Mucosa of descending colon (tissue), 3 donors: Measurements from ENCODE around the gene KLF15. TPM values are rescaled to one million over a fixed set of nuclear protein-coding genes. Genes with fewer than 3 reads are reported as not detected.

Source experiments
- ATAC-seq: fragments of 200-7000 bp; cut with Tn5 transposase; one replicate; pipeline ENCODE4 v1.9.1; 2020; ENCODE audit warnings: mild to moderate bottlenecking, moderate library complexity
- DNase-seq, 3 donors: peaks; one replicate each; pipeline ENCODE4 v3.0.0-alpha.2; 2020
- H3K36me3 ChIP-seq: fragments of 200-600 bp; one replicate; pipeline ENCODE4 v1.8.0; 2021; ENCODE audit warnings: low read depth, mild to moderate bottlenecking
- H3K4me1 ChIP-seq: fragments of 200-600 bp; one replicate; pipeline ENCODE4 v1.8.0; 2021; ENCODE audit warnings: low read depth, mild to moderate bottlenecking
- H3K4me3 ChIP-seq: fragments of 200-600 bp; one replicate; pipeline ENCODE4 v1.8.0; 2021; ENCODE audit warnings: mild to moderate bottlenecking
- H3K9me3 ChIP-seq: fragments of 200-600 bp; one replicate; pipeline ENCODE4 v1.8.0; 2021; ENCODE audit warnings: mild to moderate bottlenecking
- intact Hi-C, 2 donors: fragments of 100-400 bp; cut with DNase I in 1 of 2; cut with micrococcal nuclease in 1 of 2; formaldehyde crosslinking; loops; one replicate each; pipeline versions ENCODE4 v1.11.0 to v1.11.1; 2022; cut with DNase I, micrococcal nuclease
- total RNA-seq, 3 donors: library from RNA; stranded (reverse); fragmentation: NEBNext Ultra II Directional in 2 of 3; extraction: Animal tissue kit (Norgen Biotek cat#: 25700) in 2 of 3; gene quantifications; one replicate each; pipeline versions ENCODE4 v1.2.1 to v1.2.4, GENCODE V29; 2021 to 2023
- TF ChIP-seq, protein P1 (sequence below): fragments of 200-600 bp; IDR thresholded peaks from one replicate; pipeline ENCODE4 v1.8.0; 2022; ENCODE audit warnings: antibody characterized with exemption, mild to moderate bottlenecking
- donor health status: DM: no; HTN: no; CAD: no; lungs with moderate emphysema.
- donor health status: DM: no; HTN: no; CAD: no.
- donor health status: DM: no; HTN: yes; CAD: no.

KLF15 gene
- total RNA-seq, 3 donors from 2014 or later: 1.3 to 21.9 (median 2.0) TPM

- DNase-seq (no peak), ATAC-seq (no peak)
- Histone ChIP-seq H3K36me3 (no peaks in the 10 kb centered on the region), H3K4me3 (no peak overlapping the region), H3K4me1 (no peaks in the 10 kb centered on the region), H3K9me3 (peaks cover 4% of the 10 kb centered on the region)
- TF ChIP-seq, protein P1, sequence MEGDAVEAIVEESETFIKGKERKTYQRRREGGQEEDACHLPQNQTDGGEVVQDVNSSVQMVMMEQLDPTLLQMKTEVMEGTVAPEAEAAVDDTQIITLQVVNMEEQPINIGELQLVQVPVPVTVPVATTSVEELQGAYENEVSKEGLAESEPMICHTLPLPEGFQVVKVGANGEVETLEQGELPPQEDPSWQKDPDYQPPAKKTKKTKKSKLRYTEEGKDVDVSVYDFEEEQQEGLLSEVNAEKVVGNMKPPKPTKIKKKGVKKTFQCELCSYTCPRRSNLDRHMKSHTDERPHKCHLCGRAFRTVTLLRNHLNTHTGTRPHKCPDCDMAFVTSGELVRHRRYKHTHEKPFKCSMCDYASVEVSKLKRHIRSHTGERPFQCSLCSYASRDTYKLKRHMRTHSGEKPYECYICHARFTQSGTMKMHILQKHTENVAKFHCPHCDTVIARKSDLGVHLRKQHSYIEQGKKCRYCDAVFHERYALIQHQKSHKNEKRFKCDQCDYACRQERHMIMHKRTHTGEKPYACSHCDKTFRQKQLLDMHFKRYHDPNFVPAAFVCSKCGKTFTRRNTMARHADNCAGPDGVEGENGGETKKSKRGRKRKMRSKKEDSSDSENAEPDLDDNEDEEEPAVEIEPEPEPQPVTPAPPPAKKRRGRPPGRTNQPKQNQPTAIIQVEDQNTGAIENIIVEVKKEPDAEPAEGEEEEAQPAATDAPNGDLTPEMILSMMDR: no peak
- intact Hi-C loops: no loop called here
These were observed 57.0 kb downstream of the KLF15 start for GRCh38 chr3:126300001-126300760.

- intact Hi-C loops: no loop called here
- ATAC-seq (no peak), DNase-seq (no peak)
- TF ChIP-seq, protein P1: no peak
- H3K36me3 ChIP-seq: no peaks in the 10 kb centered on the region
- H3K9me3 ChIP-seq: no peaks in the 10 kb centered on the region
- H3K4me3 ChIP-seq: no peak overlapping the region
- H3K4me1 ChIP-seq: no peaks in the 10 kb centered on the region
These were observed 61.7 kb downstream of the KLF15 start for GRCh38 chr3:126295407-126295939.

DNA sequence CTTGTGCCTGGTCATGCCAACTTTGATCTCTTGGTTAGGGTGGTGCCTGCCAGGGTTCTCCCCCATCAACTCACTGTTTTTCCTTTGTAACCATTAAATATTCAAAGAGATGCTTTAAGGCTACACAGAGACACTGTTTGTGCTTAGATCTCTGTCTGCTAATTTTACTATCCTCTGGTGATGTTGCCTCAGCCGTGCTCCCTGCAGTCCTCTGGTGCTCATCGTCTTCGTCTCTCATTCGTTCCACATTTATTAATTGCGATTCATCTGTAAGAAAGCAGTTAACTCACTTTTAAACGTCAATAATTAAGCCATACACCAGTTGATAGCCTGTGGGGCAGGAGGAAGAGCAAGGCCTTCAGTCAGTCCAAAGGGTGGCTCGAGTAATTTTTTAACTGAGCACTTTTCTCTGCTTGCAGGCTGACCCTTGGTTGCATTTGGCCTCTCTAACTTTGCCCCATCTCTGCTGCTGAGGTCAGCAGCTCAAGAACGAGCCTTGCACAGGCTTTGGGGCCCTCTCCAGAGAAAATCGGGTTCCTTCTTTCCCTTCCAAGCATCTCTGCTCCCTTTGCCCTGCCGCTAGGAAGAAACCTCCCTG is 62.9 kb downstream of the KLF15 start:
- no peak for DNase-seq
- Histone ChIP-seq H3K4me3 (no peak overlapping the region), H3K4me1 (no peaks in the 10 kb centered on the region), H3K36me3 (no peaks in the 10 kb centered on the region), H3K9me3 (no peaks in the 10 kb centered on the region)
- no peak for ATAC-seq
- TF ChIP-seq, protein P1: no peak
- intact Hi-C loops: no loop called here

DNA sequence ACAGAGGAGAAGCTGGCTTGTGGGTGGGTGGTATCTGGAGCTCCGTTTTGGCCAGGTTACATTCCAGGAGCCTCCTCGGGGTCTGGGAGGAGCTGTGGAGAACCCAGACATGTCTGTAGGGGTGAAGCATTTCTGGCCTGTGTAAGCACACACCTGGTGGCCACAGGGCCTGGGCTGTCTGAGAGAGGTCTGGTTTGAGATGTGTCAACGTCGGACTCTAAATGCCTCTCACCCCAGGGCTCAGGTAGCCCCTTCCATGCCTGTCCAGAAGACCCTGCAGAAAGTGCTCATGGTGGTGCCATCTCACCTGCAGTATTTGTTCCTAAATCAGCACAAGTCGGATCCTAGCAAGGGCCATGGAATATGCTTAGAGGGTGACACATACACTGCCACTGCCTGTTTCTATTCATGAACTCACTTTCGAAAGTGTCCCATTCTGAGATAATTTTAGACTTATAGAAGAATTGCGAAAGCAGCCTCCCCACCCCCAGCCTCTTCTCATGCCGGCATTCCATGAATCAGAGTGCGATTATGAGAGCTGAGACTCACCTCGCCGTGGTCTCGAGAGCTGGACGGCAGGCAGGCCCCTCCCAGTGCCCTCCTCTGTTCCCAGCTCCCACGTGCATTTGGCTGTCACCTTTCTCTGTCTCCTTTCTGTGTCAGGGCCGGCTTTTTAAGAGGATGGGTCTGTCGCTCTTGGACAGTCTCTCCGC is 63.7 kb downstream of the KLF15 start:
- TF ChIP-seq, protein P1: no peak

More for the DNA sequence above, 63.7 kb downstream of the KLF15 start:
- no peaks in the 10 kb centered on the region for H3K36me3 ChIP-seq
- DNase-seq (no peak), ATAC-seq (no peak)
- no peak overlapping the region for H3K4me3 ChIP-seq
- intact Hi-C loops: no loop called here
- no peaks in the 10 kb centered on the region for H3K4me1 ChIP-seq
- H3K9me3 ChIP-seq: no peaks in the 10 kb centered on the region

Other genes starting within 250 kb of the KLF15 start
- 10 to 100 TPM; 14.3 to 27.4 (median 15.0) TPM for gene ALDH1L1, start 176.8 kb downstream of the KLF15 start, total RNA-seq
- not detected for gene CFAP100, start 37.5 kb upstream of the KLF15 start, total RNA-seq
- 10 to 100 TPM; 28.7 to 39.4 (median 37.7) TPM for gene ZXDC, start 118.5 kb upstream of the KLF15 start, total RNA-seq
- gene UROC1, start 160.4 kb upstream of the KLF15 start, total RNA-seq: not detected
- gene CHST13, start 166.7 kb upstream of the KLF15 start, total RNA-seq: 1 to 10 TPM in 1 of 3 donors, under 1 TPM in 2; 0.27 to 5.7 (median 0.98) TPM
- not detected for gene C3orf22, start 201.5 kb upstream of the KLF15 start, total RNA-seq